HG02943 (cell line): ENCODE measurements around the gene TSR1.

Source experiments
- ATAC-seq: cut with Tn5 transposase; IDR thresholded peaks from one replicate; pipeline ENCODE4 v1.9.1; 2021; ENCODE audit warnings: mild to moderate bottlenecking, low read depth, moderate library complexity; ENCODE audit not compliant: unreplicated experiment

Gene TSR1

DNA sequence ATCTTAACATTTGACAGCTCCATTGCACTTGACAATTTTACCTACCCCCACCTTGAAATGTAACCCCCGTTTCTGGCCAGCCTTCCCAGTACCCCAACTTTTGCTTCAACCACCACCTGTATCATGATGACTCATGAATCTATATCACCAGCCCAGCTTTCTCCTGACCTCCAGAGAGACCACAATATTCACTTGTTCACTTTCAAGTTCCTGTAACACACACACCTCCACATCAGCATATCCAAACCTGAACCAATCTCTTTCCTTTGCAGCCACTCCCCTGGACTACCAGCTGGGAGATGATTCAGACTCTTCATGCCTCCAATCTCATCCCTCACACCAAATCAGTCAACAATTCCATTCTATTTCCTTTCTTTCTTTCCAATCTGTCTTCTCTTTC lies 40.7 kb downstream of the TSR1 start:
- no peak for ATAC-seq

DNA sequence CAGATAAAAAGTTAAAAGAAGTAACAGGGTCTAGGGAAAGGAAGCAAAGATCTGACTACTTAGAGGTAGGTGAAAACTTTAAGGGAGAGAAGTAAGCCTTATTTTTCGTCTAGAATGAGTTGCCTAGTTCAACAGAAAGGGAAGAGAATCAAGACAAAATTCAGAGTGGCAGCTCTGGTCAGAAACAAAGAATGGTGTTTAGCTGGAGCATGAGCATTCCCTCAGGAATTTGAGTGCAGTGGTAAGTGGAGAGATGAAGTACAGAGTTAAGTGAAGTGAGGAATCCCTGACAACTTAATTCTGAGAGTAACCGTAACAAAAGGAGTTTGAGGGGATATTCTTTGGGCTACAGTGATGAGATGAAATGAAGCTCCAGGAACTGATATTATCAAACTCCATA lies 44.2 kb downstream of the TSR1 start:
- ATAC-seq = no peak

DNA sequence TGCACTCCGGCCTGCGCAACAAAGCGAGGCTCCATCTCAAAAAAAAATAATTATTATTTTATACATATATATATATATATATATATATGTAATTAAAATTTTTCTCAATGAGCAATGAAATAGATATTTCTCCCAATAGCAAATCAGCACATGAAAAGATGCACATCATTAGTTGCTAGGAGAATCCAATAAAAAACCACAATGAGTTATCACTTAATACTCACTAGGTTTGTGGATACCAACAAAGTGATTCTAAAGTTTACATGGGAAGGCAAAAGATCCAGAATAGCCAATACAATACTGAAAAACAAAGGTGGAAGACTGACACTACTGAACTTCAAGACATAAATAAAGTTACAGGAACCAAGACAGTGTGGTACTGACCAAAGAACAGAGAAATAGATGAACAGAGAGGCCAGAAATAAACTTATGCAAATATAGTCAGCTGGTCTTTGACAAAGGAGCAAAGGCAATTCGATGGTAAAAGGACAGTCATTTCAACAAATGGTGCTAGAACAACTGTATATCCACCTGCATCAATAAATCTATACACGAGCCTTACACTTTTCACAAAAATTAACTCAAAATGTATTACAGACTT lies 46.3 kb downstream of the TSR1 start:
- no peak for ATAC-seq

DNA sequence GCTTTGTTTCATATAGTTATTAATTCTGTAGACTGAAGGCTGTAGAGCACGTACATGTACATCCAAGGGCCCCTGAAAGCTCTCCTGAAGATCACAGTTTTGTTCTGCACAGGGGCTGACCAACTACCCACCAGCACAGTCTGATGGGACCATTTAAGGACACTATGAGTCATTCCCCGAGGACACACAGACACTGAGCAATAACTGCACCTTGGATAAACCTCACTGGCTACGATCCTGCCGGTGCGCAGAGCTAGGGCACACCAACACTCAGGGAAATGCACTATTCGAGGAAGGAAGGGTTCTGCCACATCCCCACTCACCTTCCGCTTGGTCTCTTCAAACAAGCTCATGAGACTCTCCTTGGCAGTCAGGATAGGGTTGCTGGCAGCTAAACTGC lies 53.0 kb downstream of the TSR1 start:
- no peak for ATAC-seq

DNA sequence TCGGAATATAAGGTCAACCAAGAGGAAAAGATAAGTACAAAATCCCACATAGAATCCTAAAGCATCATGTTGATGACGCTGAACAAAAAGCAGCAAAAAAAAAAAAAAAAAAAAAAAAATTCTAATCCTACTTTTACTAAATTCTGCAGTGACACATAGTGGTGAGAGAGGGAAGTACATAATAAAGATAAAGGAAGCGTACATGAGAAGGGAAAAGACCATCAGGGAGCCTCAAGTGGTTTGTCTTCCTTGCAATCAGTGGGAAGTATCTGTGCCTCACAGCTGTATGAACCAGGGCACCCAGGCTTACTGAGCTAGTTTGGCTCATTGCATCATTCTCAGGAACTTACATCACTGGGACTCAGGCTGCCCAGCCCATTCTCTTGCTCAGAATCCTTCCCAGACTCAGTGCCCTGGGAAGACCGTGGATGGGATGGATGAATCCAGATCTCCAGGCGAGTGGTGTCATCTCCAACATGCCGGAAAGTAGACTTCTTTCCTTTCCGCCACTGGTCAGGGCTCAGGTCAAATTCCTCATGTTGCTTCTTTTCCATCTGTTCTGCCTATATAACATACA lies 53.9 kb downstream of the TSR1 start:
- no peak for ATAC-seq

DNA sequence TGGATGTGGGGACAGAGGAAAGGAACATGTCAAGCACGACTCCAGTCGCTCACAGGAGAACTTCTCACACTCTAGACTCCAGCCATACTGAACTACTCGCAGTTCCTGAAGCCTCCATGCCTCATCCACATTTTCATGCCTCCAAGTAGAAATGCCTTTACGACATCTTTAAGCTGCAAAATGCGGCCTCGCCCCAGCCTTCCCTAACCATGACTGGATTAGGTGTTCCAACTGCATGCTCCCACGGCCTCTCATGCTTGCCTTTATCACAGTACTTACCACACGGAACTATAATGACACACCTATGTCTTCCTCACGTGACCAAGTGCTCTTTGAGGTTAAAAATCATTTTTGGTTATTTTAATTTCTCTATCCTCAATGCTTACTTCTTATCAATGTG lies 56.5 kb downstream of the TSR1 start:
- no peak for ATAC-seq

DNA sequence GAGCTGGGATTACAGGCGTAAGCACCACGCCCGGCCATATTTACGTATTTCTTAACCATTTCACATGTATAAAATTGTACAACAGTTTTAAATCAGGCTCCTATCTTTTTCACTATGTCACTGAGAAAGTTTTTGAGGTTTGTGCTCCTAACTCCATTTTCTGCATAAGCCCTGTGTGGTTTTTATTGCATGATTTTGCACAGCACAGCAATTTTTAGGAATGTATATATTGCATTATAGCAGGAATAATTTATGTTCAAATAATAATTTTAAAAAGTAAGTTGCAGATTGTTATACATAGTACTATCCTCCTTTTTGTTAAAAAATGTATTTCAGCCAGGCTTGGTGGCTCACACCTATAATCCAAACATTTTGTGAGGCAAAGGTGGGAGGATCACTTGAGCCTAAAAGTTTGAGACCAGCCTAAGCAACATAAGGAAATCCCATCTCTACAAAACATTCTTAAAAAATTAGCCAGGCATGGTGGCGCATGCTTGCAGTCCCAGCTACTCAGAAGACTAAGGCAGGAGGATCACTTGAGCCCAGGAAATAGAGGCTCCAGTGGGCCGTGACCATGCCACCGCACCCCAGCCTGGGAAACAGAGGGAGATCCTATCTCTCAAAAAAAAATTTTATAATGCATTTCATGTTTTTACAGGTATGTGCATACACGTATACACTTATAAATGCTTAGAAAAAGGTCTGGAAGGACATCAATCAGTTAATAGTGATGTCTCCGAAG lies 58.7 kb downstream of the TSR1 start:
- no peak for ATAC-seq

DNA sequence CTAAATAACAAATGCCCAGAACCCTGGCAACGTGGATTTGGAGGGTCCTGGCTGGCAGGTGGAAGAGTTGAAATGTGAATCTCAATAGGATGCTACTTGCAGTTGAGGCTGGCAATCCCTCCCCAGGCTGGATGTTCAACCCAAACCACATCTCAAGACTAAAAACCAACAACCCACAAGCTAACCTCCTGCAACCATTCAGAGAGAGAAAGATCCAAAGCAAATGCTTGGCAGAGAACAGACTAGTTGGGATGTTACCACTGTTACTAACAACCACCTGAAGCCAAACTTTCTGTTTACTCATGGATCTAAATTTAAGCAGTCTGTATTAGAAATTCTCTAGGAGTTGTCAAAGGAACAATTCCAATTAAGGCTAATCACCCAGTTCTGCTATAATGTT lies 60.5 kb downstream of the TSR1 start:
- no peak for ATAC-seq

DNA sequence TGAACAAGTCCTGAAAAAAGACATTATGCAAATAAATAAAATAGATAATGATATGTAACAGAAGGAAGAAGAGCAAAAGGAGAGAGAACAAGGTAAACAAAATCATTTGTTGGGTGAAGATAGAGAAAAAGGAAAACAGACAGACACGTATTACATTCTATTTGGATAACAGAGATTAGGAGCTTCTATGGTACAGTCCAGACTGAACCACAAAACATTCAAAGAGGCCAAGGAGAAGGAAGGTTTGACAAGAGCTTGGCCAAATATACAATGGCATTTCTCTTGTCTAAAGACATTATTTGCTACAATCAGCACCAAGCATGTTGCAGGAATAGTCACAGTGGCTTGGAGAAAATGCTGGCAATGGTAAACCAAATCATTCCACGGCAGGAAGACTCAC lies 61.8 kb downstream of the TSR1 start:
- ATAC-seq = no peak
